Measurements from ENCODE around the gene NXT2. TPM values are rescaled to one million over a fixed set of nuclear protein-coding genes. Genes with fewer than 3 reads are reported as not detected.

NXT2 gene
- total RNA-seq (2022; extraction: Qiagen RNA extraction; ENCODE audit: low read depth) = 8.2 to 12.1 TPM (median 9.5 TPM) in 5 replicates

GRCh38 chrX:109536439-109537323 lies at the start of gene NXT2:
Gene NXT2, plus strand, starts transcription at chrX:109536844. Its CDS starts 163 bp downstream, at chrX:109537007.

Other genes starting within 250 kb of the NXT2 start
- not detected in 5 replicates for gene GUCY2F, start 54.8 kb upstream of the NXT2 start, total RNA-seq (2022; extraction: Qiagen RNA extraction; ENCODE audit: low read depth)
- 0.12 to 0.21 TPM in 2 of 5 replicates, not detected in the others for gene KCNE5, start 88.3 kb downstream of the NXT2 start, total RNA-seq (2022; extraction: Qiagen RNA extraction; ENCODE audit: low read depth)
- 21.0 to 37.0 TPM (median 26.4 TPM) in 5 replicates for gene ACSL4, start 196.4 kb downstream of the NXT2 start, total RNA-seq (2022; extraction: Qiagen RNA extraction; ENCODE audit: low read depth)

Measured in A549 treated with CpdA at 1 μM for 4 hours (cell line).